Parathyroid adenoma (tissue), 2 donors: ENCODE measurements around the gene MCC.

Source experiments
- H2AFZ ChIP-seq: fragments of 300-600 bp; sonication (generic); one replicate; pipeline ENCODE4 v1.7.0; 2017; ENCODE audit warnings: antibody characterized with exemption, mild to moderate bottlenecking
- H3K27ac ChIP-seq: fragments of 300-600 bp; sonication (generic); one replicate; pipeline ENCODE4 v1.7.0; 2017
- H3K27me3 ChIP-seq: fragments of 300-600 bp; sonication (generic); one replicate; pipeline ENCODE4 v1.7.0; 2017; ENCODE audit warnings: low read length; ENCODE audit not compliant: control insufficient read depth, insufficient read depth
- H3K36me3 ChIP-seq: fragments of 300-600 bp; sonication (generic); one replicate; pipeline ENCODE4 v1.7.0; 2017; ENCODE audit warnings: low read length; ENCODE audit not compliant: control insufficient read depth, insufficient read depth
- H3K4me1 ChIP-seq: fragments of 300-600 bp; sonication (generic); one replicate; pipeline ENCODE4 v1.7.0; 2017; ENCODE audit warnings: control low read depth
- H3K4me2 ChIP-seq: fragments of 300-600 bp; sonication (generic); one replicate; pipeline ENCODE4 v1.7.0; 2017; ENCODE audit warnings: low read length
- H3K4me3 ChIP-seq: fragments of 300-600 bp; sonication (generic); one replicate; pipeline ENCODE4 v1.7.0; 2017; ENCODE audit warnings: low read depth, low read length
- H3K79me2 ChIP-seq: fragments of 300-600 bp; sonication (generic); one replicate; pipeline ENCODE4 v1.7.0; 2017; ENCODE audit warnings: control low read depth
- H3K9ac ChIP-seq: fragments of 300-600 bp; sonication (generic); one replicate; pipeline ENCODE4 v1.7.0; 2017; ENCODE audit warnings: mild to moderate bottlenecking
- H3K9me3 ChIP-seq: fragments of 300-600 bp; sonication (generic); one replicate; pipeline ENCODE4 v1.7.0; 2017; ENCODE audit warnings: low read length; ENCODE audit not compliant: control insufficient read depth
- TF ChIP-seq, protein P1 (sequence below): fragments of 300-600 bp; sonication (generic); IDR thresholded peaks from one replicate; pipeline ENCODE4 v1.7.0; 2017; ENCODE audit warnings: antibody characterized with exemption, mild to moderate bottlenecking
- donor health status: primary hyperparathyroidism.

The MCC gene

DNA sequence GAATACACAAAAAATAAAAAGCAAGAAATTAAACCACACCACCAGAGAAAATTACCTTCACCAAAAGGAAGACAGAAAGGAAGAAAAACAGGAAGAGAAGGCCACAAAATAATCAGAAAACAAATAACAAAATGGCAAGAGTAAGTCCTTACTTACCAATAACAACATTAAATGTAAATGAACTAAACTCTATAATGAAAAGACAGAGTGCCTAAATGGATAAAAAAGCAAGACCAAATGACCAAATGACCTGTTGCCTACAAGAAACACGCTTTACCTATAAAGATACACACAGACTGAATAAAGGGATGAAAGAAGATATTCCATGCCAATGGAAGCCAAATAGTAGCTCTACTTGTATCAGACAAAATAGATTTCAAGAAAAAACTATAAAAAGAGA lies 140.7 kb downstream of the MCC start:
- Histone ChIP-seq H3K27me3 (no peaks in the 10 kb centered on the region), H3K36me3 (no peaks in the 10 kb centered on the region), H3K4me1 (no peaks in the 10 kb centered on the region), H3K79me2 (no peaks in the 10 kb centered on the region), H2AFZ (no peak overlapping the region), H3K27ac (no peak overlapping the region), H3K4me3 (no peak overlapping the region), H3K4me2 (no peak overlapping the region), H3K9me3 (no peaks in the 10 kb centered on the region), H3K9ac (no peak overlapping the region)
- TF ChIP-seq, protein P1, sequence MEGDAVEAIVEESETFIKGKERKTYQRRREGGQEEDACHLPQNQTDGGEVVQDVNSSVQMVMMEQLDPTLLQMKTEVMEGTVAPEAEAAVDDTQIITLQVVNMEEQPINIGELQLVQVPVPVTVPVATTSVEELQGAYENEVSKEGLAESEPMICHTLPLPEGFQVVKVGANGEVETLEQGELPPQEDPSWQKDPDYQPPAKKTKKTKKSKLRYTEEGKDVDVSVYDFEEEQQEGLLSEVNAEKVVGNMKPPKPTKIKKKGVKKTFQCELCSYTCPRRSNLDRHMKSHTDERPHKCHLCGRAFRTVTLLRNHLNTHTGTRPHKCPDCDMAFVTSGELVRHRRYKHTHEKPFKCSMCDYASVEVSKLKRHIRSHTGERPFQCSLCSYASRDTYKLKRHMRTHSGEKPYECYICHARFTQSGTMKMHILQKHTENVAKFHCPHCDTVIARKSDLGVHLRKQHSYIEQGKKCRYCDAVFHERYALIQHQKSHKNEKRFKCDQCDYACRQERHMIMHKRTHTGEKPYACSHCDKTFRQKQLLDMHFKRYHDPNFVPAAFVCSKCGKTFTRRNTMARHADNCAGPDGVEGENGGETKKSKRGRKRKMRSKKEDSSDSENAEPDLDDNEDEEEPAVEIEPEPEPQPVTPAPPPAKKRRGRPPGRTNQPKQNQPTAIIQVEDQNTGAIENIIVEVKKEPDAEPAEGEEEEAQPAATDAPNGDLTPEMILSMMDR = no peak

DNA sequence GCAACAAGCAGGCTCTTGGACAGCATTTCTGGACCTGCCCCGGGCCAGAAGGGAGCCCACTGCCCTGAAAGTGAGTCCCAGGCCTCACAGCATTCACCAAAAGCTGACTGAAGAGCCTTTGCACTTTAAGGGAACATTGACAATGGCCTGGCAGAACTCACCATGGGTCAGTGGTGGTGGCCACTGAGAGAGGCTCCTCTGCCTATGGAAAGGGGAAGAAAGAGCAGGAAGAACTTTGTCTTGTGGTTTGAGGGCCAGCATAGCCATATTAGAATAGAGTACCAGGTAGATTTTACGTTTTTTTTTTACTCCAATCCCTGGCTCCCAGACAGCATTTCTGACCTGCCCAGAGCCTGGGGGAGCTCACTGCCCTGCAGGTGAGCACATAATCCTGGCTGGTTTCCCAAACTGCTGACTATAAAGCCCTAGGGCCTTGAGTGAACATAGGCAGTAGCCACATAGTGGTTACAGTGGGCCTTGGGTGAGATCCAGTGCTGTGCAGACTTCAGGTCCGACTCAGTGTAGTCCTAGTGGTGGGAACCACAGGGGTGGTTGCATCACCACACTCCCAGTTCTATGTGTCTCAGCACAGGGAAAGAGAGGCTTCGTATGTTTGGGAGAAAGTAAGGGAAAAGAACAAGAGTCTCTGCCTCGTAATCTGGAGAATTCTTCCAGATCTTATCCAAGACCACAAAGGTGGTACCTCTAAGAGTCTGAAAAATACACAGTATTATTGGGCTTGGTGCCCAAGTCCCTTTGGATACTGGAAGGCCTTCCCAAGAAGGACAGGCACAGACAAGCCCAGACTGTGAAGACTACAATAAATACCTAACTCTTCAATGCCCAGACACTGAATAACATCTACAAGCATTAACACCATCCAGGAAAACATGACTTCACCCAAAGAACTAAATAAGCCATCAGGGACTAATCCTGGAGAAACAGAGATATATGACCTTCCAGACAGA lies 143.0 kb downstream of the MCC start:
- no peak overlapping the region for H2AFZ ChIP-seq
- no peak overlapping the region for H3K9ac ChIP-seq
- no peaks in the 10 kb centered on the region for H3K9me3 ChIP-seq
- H3K4me2 ChIP-seq = no peak overlapping the region
- H3K27ac ChIP-seq = no peak overlapping the region
- H3K4me3 ChIP-seq = no peak overlapping the region
- no peaks in the 10 kb centered on the region for H3K79me2 ChIP-seq
- TF ChIP-seq, protein P1 = no peak
- H3K4me1 ChIP-seq = no peaks in the 10 kb centered on the region
- H3K36me3 ChIP-seq = no peaks in the 10 kb centered on the region
- H3K27me3 ChIP-seq = no peaks in the 10 kb centered on the region

DNA sequence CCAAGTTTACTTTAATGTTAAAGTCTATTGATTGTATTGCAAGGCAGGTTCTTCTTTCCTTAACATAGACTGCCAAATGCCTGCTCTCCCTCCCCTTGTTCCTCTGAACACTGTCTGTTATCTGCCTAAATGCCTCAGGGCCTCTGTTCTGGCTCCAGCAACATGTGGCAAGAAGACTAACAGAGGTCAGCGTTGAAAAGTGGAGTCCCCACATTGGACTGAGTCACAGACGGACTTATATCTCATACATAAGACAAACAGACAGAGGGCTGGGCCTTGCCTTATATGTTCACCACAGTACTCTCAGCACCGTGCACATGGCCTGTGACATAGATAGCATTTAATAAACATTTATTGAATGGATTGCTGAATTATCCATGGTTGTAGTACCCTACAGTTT lies 144.9 kb downstream of the MCC start:
- no peaks in the 10 kb centered on the region for H3K36me3 ChIP-seq
- H3K27me3 ChIP-seq = no peaks in the 10 kb centered on the region
- H3K9ac ChIP-seq = no peak overlapping the region
- no peaks in the 10 kb centered on the region for H3K9me3 ChIP-seq
- no peaks in the 10 kb centered on the region for H3K4me1 ChIP-seq
- TF ChIP-seq, protein P1 = no peak
- H3K4me2 ChIP-seq = no peak overlapping the region
- no peaks in the 10 kb centered on the region for H3K79me2 ChIP-seq
- H2AFZ ChIP-seq = no peak overlapping the region
- H3K27ac ChIP-seq = no peak overlapping the region
- no peak overlapping the region for H3K4me3 ChIP-seq

DNA sequence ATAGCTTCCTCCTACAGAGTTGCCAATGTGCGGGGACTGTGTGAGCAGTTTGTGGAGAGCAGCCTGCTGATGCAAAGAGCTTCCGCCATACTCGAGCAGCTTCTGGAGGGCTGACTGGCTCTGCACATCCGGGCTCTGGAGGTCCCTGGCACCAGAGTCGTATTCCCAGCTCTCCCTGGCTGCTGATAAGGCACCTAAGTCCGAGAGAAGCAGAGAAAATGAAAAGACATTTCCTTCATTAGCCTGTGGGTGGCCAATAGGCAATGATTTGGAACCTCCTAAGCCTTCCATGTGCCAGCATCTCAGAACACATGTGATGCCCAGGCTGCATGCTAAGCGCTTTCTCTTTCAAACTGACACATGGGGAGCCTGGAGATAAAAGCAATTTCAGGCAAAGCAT lies 147.7 kb downstream of the MCC start:
- no peak overlapping the region for H3K4me3 ChIP-seq
- H3K9me3 ChIP-seq = no peaks in the 10 kb centered on the region
- H3K36me3 ChIP-seq = no peaks in the 10 kb centered on the region
- H3K27ac ChIP-seq = no peak overlapping the region
- no peak overlapping the region for H3K4me2 ChIP-seq
- no peak overlapping the region for H3K9ac ChIP-seq
- H2AFZ ChIP-seq = no peak overlapping the region
- no peaks in the 10 kb centered on the region for H3K4me1 ChIP-seq
- TF ChIP-seq, protein P1 = no peak
- H3K79me2 ChIP-seq = no peaks in the 10 kb centered on the region
- no peaks in the 10 kb centered on the region for H3K27me3 ChIP-seq

DNA sequence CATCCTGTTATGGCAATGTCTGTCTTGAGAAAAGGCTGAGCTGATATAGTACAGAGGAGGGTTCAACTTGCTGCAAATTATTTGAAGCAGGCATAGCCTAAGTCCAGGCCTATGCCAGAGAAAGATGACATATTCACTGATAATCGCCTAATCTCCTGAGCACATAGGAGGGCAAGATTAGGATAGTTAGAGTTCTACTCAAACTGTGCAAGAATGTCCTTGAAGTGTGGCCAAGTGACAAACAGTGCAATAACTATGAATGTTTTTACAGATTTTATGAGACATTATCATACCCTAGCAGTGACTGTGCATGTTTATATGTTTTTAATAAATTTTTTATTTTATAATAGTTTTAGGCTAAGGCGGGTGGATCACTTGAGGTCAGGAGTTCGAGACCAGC lies 149.6 kb downstream of the MCC start:
- Histone ChIP-seq H3K9ac (no peak overlapping the region), H3K4me2 (no peak overlapping the region), H3K4me1 (no peaks in the 10 kb centered on the region), H3K79me2 (no peaks in the 10 kb centered on the region), H3K4me3 (no peak overlapping the region), H3K27ac (no peak overlapping the region), H3K36me3 (no peaks in the 10 kb centered on the region), H3K27me3 (no peaks in the 10 kb centered on the region), H3K9me3 (no peaks in the 10 kb centered on the region), H2AFZ (no peak overlapping the region)
- TF ChIP-seq, protein P1 = no peak
